HepG2 (cell line): ENCODE data around the gene MAP1LC3B. TPM values are rescaled to one million over a fixed set of nuclear protein-coding genes. Genes with fewer than 3 reads are reported as not detected.

ENCODE experiments used
- AKAP8 ChIP-seq: sonication (generic); formaldehyde crosslinking; IDR thresholded peaks from 2 replicates; pipeline ENCODE4 v1.5.1; 2020; ENCODE audit warnings: mild to moderate bottlenecking, missing genetic modification reagents
- ARID2 ChIP-seq: sonication (generic); formaldehyde crosslinking; IDR thresholded peaks from 2 replicates; pipeline ENCODE4 v1.8.1; 2022; ENCODE audit warnings: mild to moderate bottlenecking, missing genetic modification reagents, borderline replicate concordance
- ATM ChIP-seq: fragments of 450-650 bp; IDR thresholded peaks from 2 replicates; pipeline ENCODE4 v1.7.1; 2017; ENCODE audit warnings: mild to moderate bottlenecking, borderline replicate concordance
- CBX1 ChIP-seq: IDR thresholded peaks from one replicate; pipeline ENCODE4 v1.6.1; 2016; ENCODE audit warnings: antibody characterized with exemption, low read depth
- CENPT ChIP-seq: sonication (generic); formaldehyde crosslinking; IDR thresholded peaks from 2 replicates; pipeline ENCODE4 v1.8.0; 2022; ENCODE audit warnings: low read depth, mild to moderate bottlenecking, moderate library complexity, missing genetic modification reagents
- CSRNP2 ChIP-seq: sonication (generic); formaldehyde crosslinking; conservative IDR thresholded peaks from 2 replicates; pipeline ENCODE4 v1.8.0; 2022; ENCODE audit warnings: low read depth, missing genetic modification reagents
- E2F5 ChIP-seq: sonication (generic); formaldehyde crosslinking; conservative IDR thresholded peaks from 2 replicates; pipeline ENCODE4 v1.4.0; 2020; ENCODE audit warnings: missing genetic modification reagents
- FOXC1 ChIP-seq: sonication (generic); formaldehyde crosslinking; IDR thresholded peaks from 2 replicates; pipeline ENCODE4 v1.8.0; 2022; ENCODE audit warnings: mild to moderate bottlenecking, missing genetic modification reagents, borderline replicate concordance
- PAF1 ChIP-seq: IDR thresholded peaks from 2 replicates; pipeline ENCODE4 v1.6.1; 2016; ENCODE audit warnings: missing genetic modification reagents, missing compliant biosample characterization
- RARG ChIP-seq: sonication (generic); formaldehyde crosslinking; IDR thresholded peaks from 2 replicates; pipeline ENCODE4 v1.4.0; 2020; ENCODE audit warnings: low read depth, mild to moderate bottlenecking, missing genetic modification reagents
- REPIN1 ChIP-seq: sonication (generic); formaldehyde crosslinking; IDR thresholded peaks from 2 replicates; pipeline ENCODE4 v1.8.0; 2022; ENCODE audit warnings: missing genetic modification reagents, low read depth, mild to moderate bottlenecking, borderline replicate concordance
- RXRA ChIP-seq: sonication (generic); formaldehyde crosslinking; IDR thresholded peaks from 2 replicates; pipeline ENCODE4 v1.5.1; 2020; ENCODE audit warnings: missing genetic modification reagents
- TBX2 ChIP-seq: sonication (generic); formaldehyde crosslinking; IDR thresholded peaks from 2 replicates; pipeline ENCODE4 v1.5.0; 2020; ENCODE audit warnings: missing genetic modification reagents, mild to moderate bottlenecking, borderline replicate concordance
- TEF ChIP-seq: sonication (generic); formaldehyde crosslinking; IDR thresholded peaks from 2 replicates; pipeline ENCODE4 v1.5.0; 2020; ENCODE audit warnings: missing genetic modification reagents
- ZFP41 ChIP-seq: sonication (generic); formaldehyde crosslinking; IDR thresholded peaks from 2 replicates; pipeline ENCODE4 v1.4.0; 2020; ENCODE audit warnings: mild to moderate bottlenecking, missing genetic modification reagents, borderline replicate concordance
- ZFYVE20 ChIP-seq: sonication (generic); formaldehyde crosslinking; IDR thresholded peaks from 2 replicates; pipeline ENCODE4 v1.8.0; 2023; ENCODE audit warnings: low read depth, mild to moderate bottlenecking, moderate library complexity, missing genetic modification reagents, borderline replicate concordance
- ZMYM4 ChIP-seq: sonication (generic); formaldehyde crosslinking; IDR thresholded peaks from 2 replicates; pipeline ENCODE4 v1.8.1; 2023; ENCODE audit warnings: mild to moderate bottlenecking, missing genetic modification reagents
- ZNF124 ChIP-seq: sonication (generic); formaldehyde crosslinking; IDR thresholded peaks from 2 replicates; pipeline ENCODE4 v1.4.0; 2020; ENCODE audit warnings: missing genetic modification reagents
- ZNF18 ChIP-seq: sonication (generic); formaldehyde crosslinking; IDR thresholded peaks from 2 replicates; pipeline ENCODE4 v1.8.0; 2022; ENCODE audit warnings: mild to moderate bottlenecking, missing genetic modification reagents; ENCODE audit not compliant: insufficient replicate concordance
- ZNF337 ChIP-seq: sonication (generic); formaldehyde crosslinking; IDR thresholded peaks from 2 replicates; pipeline ENCODE4 v1.5.1; 2020; ENCODE audit warnings: missing genetic modification reagents, low read depth, mild to moderate bottlenecking, borderline replicate concordance
- ZNF354B ChIP-seq: sonication (generic); formaldehyde crosslinking; IDR thresholded peaks from 2 replicates; pipeline ENCODE4 v1.8.0; 2022; ENCODE audit warnings: mild to moderate bottlenecking, missing genetic modification reagents
- ZNF432 ChIP-seq: sonication (generic); formaldehyde crosslinking; IDR thresholded peaks from 2 replicates; pipeline ENCODE4 v1.5.0; 2020; ENCODE audit warnings: missing genetic modification reagents, mild to moderate bottlenecking, borderline replicate concordance
- ZNF598 ChIP-seq: sonication (generic); formaldehyde crosslinking; IDR thresholded peaks from 2 replicates; pipeline ENCODE4 v1.5.1; 2020; ENCODE audit warnings: mild to moderate bottlenecking, missing genetic modification reagents, borderline replicate concordance
- ZNF703 ChIP-seq: sonication (generic); formaldehyde crosslinking; IDR thresholded peaks from 2 replicates; pipeline ENCODE4 v1.5.1; 2020; ENCODE audit warnings: missing genetic modification reagents, mild to moderate bottlenecking, moderate library complexity, borderline replicate concordance
- ZNF816 ChIP-seq: sonication (generic); formaldehyde crosslinking; IDR thresholded peaks from 2 replicates; pipeline ENCODE4 v1.8.0; 2022; ENCODE audit warnings: missing genetic modification reagents, mild to moderate bottlenecking, borderline replicate concordance
- ZZZ3 ChIP-seq: sonication (generic); formaldehyde crosslinking; IDR thresholded peaks from 2 replicates; pipeline ENCODE4 v1.4.0; 2020; ENCODE audit warnings: missing genetic modification reagents, mild to moderate bottlenecking, borderline replicate concordance
- polyA plus RNA-seq, 8 experiments: library from polyadenylated mRNA; depleted of rRNA in 3 of 8; stranded (reverse) in 7 of 8; unstranded in 1 of 8; fragments of >200 nt; fragmentation: Illumina TruSeq in 4 of 8; extraction: Trizol in 4 of 8; gene quantifications; 2 replicates each; pipeline versions ENCODE4 v1.2.1 to v1.2.3, GENCODE V29; 2011 to 2016; ENCODE audit warnings: low read depth in 4 of 8, missing spikeins in 1 of 8, mixed read lengths in 1 of 8; ENCODE audit not compliant: insufficient read depth in 1 of 8
- total RNA-seq, 5 experiments: library from RNA; depleted of rRNA; stranded (reverse); fragments of >200 nt; fragmentation: Illumina TruSeq; extraction: Trizol; gene quantifications; 2 replicates each; pipeline ENCODE4 v1.2.3, GENCODE V29; 2016; ENCODE audit warnings: low read depth in 1 of 5

The MAP1LC3B gene
- total and polyA plus RNA-seq, 2 of the 13 experiments (the other 11 are each of a cell fraction or from before 2014, with no cell fraction given): 15.7 to 37.4 TPM

GRCh38 chr16:87360862-87361610, 31.1 kb upstream of the MAP1LC3B start (continued):
- TF ChIP-seq TEF (CRISPR knock-in tag): no peak
- no peak for TF ChIP-seq REPIN1
- TF ChIP-seq CBX1: no peak
- TF ChIP-seq AKAP8: peak; percentile 38; the same call in 1 of the 2 replicates
- TF ChIP-seq ARID2 (CRISPR knock-in tag): no peak
- TF ChIP-seq ZFYVE20 (CRISPR knock-in tag): no peak
- 0 out of 2 replicates have a peak, but pooled peaks have one; percentile 14 for TF ChIP-seq PAF1 (CRISPR knock-in tag)
- TF ChIP-seq ZNF337 (CRISPR knock-in tag): no peak
- TF ChIP-seq TBX2: no peak
- TF ChIP-seq ZMYM4: 0 out of 2 replicates have a peak, but pooled peaks have one; percentile 31
- TF ChIP-seq RARG: no peak
- TF ChIP-seq ZFP41: no peak
- no peak for TF ChIP-seq ZNF18 (CRISPR knock-in tag)
- no peak for TF ChIP-seq E2F5
- no peak for TF ChIP-seq RXRA (CRISPR knock-in tag)
- TF ChIP-seq ZNF703 (CRISPR knock-in tag): no peak
- no peak for TF ChIP-seq FOXC1 (CRISPR knock-in tag)
- TF ChIP-seq CSRNP2 (CRISPR knock-in tag): no peak
- TF ChIP-seq ATM: no peak
- TF ChIP-seq ZNF354B (CRISPR knock-in tag): no peak
- no peak for TF ChIP-seq ZZZ3
- TF ChIP-seq CENPT (CRISPR knock-in tag): no peak
- TF ChIP-seq ZNF816 (CRISPR knock-in tag): no peak
- TF ChIP-seq ZNF432 (CRISPR knock-in tag): no peak
- TF ChIP-seq ZNF598: no peak
- no peak for TF ChIP-seq ZNF124 (CRISPR knock-in tag)
